ENCODE data around the gene SLC51A.
"Not testable (repeated sequence)": the region's sequence is repeated elsewhere in the genome, so short reads cannot be mapped to it uniquely, and the experiment has no call there.

SLC51A gene

GRCh38 chr3:196216089-196216564, at the start of gene SLC51A:
TSS of gene SLC51A (plus strand) at chr3:196216534. CDS start at chr3:196216713, 179 bp downstream.
- no peak for DNase-seq

- no peak for DNase-seq
Measured at GRCh38 chr3:196166741-196167140, 49.6 kb upstream of the SLC51A start.

- DNase-seq: no peak
Measured at GRCh38 chr3:196168808-196169391, 47.4 kb upstream of the SLC51A start.

GRCh38 chr3:196169836-196170240, 46.5 kb upstream of the SLC51A start:
- no peak for DNase-seq

GRCh38 chr3:196170296-196170695, 46.0 kb upstream of the SLC51A start:
- DNase-seq: not testable (repeated sequence)

- DNase-seq: no peak
Measured at GRCh38 chr3:196174652-196175051, 41.7 kb upstream of the SLC51A start.

- no peak for DNase-seq
Measured at GRCh38 chr3:196175116-196175625, 41.2 kb upstream of the SLC51A start.

GRCh38 chr3:196175722-196176121, 40.6 kb upstream of the SLC51A start:
- DNase-seq: no peak

GRCh38 chr3:196177567-196177966, 38.8 kb upstream of the SLC51A start:
- DNase-seq: no peak

- DNase-seq: no peak
Measured at GRCh38 chr3:196177967-196178366, 38.4 kb upstream of the SLC51A start.

GRCh38 chr3:196178993-196179379, 37.3 kb upstream of the SLC51A start:
- no peak for DNase-seq

GRCh38 chr3:196179380-196180308, 36.7 kb upstream of the SLC51A start:
- peak; percentile 59 for DNase-seq

GRCh38 chr3:196180346-196180745, 36.0 kb upstream of the SLC51A start:
- no peak for DNase-seq

GRCh38 chr3:196181127-196181546, 35.2 kb upstream of the SLC51A start:
- DNase-seq: no peak

GRCh38 chr3:196184169-196184432, 32.2 kb upstream of the SLC51A start:
- DNase-seq: not testable (repeated sequence)

- no peak for DNase-seq
Measured at GRCh38 chr3:196184881-196185280, 31.5 kb upstream of the SLC51A start.

GRCh38 chr3:196186651-196187573, 29.4 kb upstream of the SLC51A start:
- peak; percentile 81 for DNase-seq

GRCh38 chr3:196189566-196190347, 26.6 kb upstream of the SLC51A start:
- DNase-seq: no peak

GRCh38 chr3:196192036-196192523, 24.3 kb upstream of the SLC51A start:
- no peak for DNase-seq

- no peak for DNase-seq
Measured at GRCh38 chr3:196192524-196193051, 23.7 kb upstream of the SLC51A start.

GRCh38 chr3:196193133-196193735, 23.1 kb upstream of the SLC51A start:
- DNase-seq: no peak
